Stimulated activated naive B cell treated with anti-CD40 and anti-IgM and Interleukin-4, amounts not matched to agents 10 μg/mL and 1 μg/mL and 100 μg/mL, for 72 hours (primary cell): ENCODE data around the gene LRGUK.
"Not testable (repeated sequence)": the region's sequence is repeated elsewhere in the genome, so short reads cannot be mapped to it uniquely, and the experiment has no call there.

Source experiments
- ATAC-seq, 2 donors: fragments of 150-1000 bp; cut with Tn5 transposase; replicated peaks; 2 replicates each; pipeline ENCODE4 v1.10.0; 2021; ENCODE audit warnings: moderate library complexity in 1 of 2
- DNase-seq: peaks from one replicate; pipeline ENCODE4 v3.0.0; 2021
- H3K27ac Mint-ChIP-seq: one replicate; pipeline ENCODE4 v1.8.0; 2022; ENCODE audit warnings: mild to moderate bottlenecking, mixed read lengths
- H3K27me3 Mint-ChIP-seq, 2 donors: one replicate each; pipeline ENCODE4 v1.8.0; 2022; ENCODE audit warnings: mixed read lengths in 2 of 2
- H3K36me3 Mint-ChIP-seq, 2 donors: one replicate each; pipeline ENCODE4 v1.8.0; 2022; ENCODE audit warnings: mixed read lengths in 2 of 2, mild to moderate bottlenecking in 1 of 2
- H3K4me1 Mint-ChIP-seq, 2 donors: one replicate each; pipeline ENCODE4 v1.8.0; 2022; ENCODE audit warnings: mixed read lengths in 2 of 2, mild to moderate bottlenecking in 1 of 2
- H3K4me3 Mint-ChIP-seq, 2 donors: one replicate each; pipeline ENCODE4 v1.8.0; 2022; ENCODE audit warnings: mild to moderate bottlenecking in 2 of 2, mixed read lengths in 2 of 2, moderate library complexity in 1 of 2
- H3K9me3 Mint-ChIP-seq, 2 donors: one replicate each; pipeline ENCODE4 v1.8.0; 2022; ENCODE audit warnings: mixed read lengths in 2 of 2, mild to moderate bottlenecking in 1 of 2

LRGUK gene

GRCh38 chr7:134210976-134211663 lies 84.0 kb downstream of the LRGUK start:
- Mint-ChIP-seq H3K4me1 (no peaks in the 10 kb centered on the region), H3K27ac (no peak overlapping the region), H3K4me3 (no peak overlapping the region), H3K9me3 (no peaks in the 10 kb centered on the region), H3K36me3 (no peaks in the 10 kb centered on the region), H3K27me3 (peaks cover 11 to 20% of the 10 kb centered on the region in 2 donors)
- ATAC-seq, result peak in 1 of 2 donors; percentile 8
- DNase-seq, result no peak

- Mint-ChIP-seq H3K27ac (no peak overlapping the region), H3K9me3 (no peaks in the 10 kb centered on the region), H3K4me3 (no peak overlapping the region), H3K4me1 (no peaks in the 10 kb centered on the region), H3K36me3 (no peaks in the 10 kb centered on the region), H3K27me3 (peaks cover 11 to 20% of the 10 kb centered on the region in 2 donors)
- DNase-seq (no peak), ATAC-seq (no peak)
Measured at GRCh38 chr7:134211817-134212216, 84.7 kb downstream of the LRGUK start.

- ATAC-seq, result no peak
- Mint-ChIP-seq H3K27me3 (peaks cover 11 to 20% of the 10 kb centered on the region in 2 donors), H3K27ac (no peak overlapping the region), H3K4me1 (no peaks in the 10 kb centered on the region), H3K9me3 (no peaks in the 10 kb centered on the region), H3K36me3 (no peaks in the 10 kb centered on the region), H3K4me3 (no peak overlapping the region)
- DNase-seq, result no peak
Measured at GRCh38 chr7:134212576-134213546, 85.7 kb downstream of the LRGUK start.

GRCh38 chr7:134220236-134220635 lies 93.1 kb downstream of the LRGUK start:
- Mint-ChIP-seq H3K4me3 (no peak overlapping the region), H3K27ac (no peak overlapping the region), H3K27me3 (peaks cover 10 to 14% of the 10 kb centered on the region in 2 donors), H3K36me3 (peaks cover 0 to 3% of the 10 kb centered on the region in 2 donors), H3K4me1 (no peaks in the 10 kb centered on the region), H3K9me3 (no peaks in the 10 kb centered on the region)
- DNase-seq (no peak), ATAC-seq (no peak)

GRCh38 chr7:134231296-134231695 lies 104.2 kb downstream of the LRGUK start:
- H3K27me3 Mint-ChIP-seq, result peaks cover 12 to 18% of the 10 kb centered on the region in 2 donors
- H3K27ac Mint-ChIP-seq, H3K4me3 Mint-ChIP-seq, H3K9me3 Mint-ChIP-seq, DNase-seq, ATAC-seq, H3K36me3 Mint-ChIP-seq, H3K4me1 Mint-ChIP-seq: not testable (repeated sequence)

GRCh38 chr7:134234216-134234615 lies 107.1 kb downstream of the LRGUK start:
- Mint-ChIP-seq H3K4me1 (no peaks in the 10 kb centered on the region), H3K9me3 (peaks cover 0 to 9% of the 10 kb centered on the region in 2 donors), H3K27ac (no peak overlapping the region), H3K4me3 (no peak overlapping the region), H3K27me3 (peaks cover 23 to 36% of the 10 kb centered on the region in 2 donors), H3K36me3 (no peaks in the 10 kb centered on the region)
- no peak for DNase-seq
- no peak for ATAC-seq

GRCh38 chr7:134245253-134245652 lies 118.1 kb downstream of the LRGUK start:
- H3K36me3 Mint-ChIP-seq, result no peaks in the 10 kb centered on the region
- ATAC-seq, result no peak

GRCh38 chr7:134246347-134246746 lies 119.2 kb downstream of the LRGUK start:
- no peak overlapping the region for H3K4me3 Mint-ChIP-seq
- H3K4me1 Mint-ChIP-seq, result no peaks in the 10 kb centered on the region
- H3K9me3 Mint-ChIP-seq, result peaks cover 0 to 6% of the 10 kb centered on the region in 2 donors
- peaks cover 2 to 14% of the 10 kb centered on the region in 2 donors for H3K27me3 Mint-ChIP-seq
- no peak for DNase-seq
- no peak for ATAC-seq
- no peaks in the 10 kb centered on the region for H3K36me3 Mint-ChIP-seq
- no peak overlapping the region for H3K27ac Mint-ChIP-seq

More at GRCh38 chr7:134245253-134245652, 118.1 kb downstream of the LRGUK start:
- H3K4me1 Mint-ChIP-seq, result no peaks in the 10 kb centered on the region
- no peak overlapping the region for H3K27ac Mint-ChIP-seq
- no peak for DNase-seq
- peaks cover 13 to 14% of the 10 kb centered on the region in 2 donors for H3K27me3 Mint-ChIP-seq
- peaks cover 4 to 10% of the 10 kb centered on the region in 2 donors for H3K9me3 Mint-ChIP-seq
- H3K4me3 Mint-ChIP-seq, result no peak overlapping the region

- Mint-ChIP-seq H3K4me1 (no peaks in the 10 kb centered on the region), H3K36me3 (no peaks in the 10 kb centered on the region), H3K9me3 (peaks cover 0 to 6% of the 10 kb centered on the region in 2 donors), H3K4me3 (no peak overlapping the region), H3K27ac (no peak overlapping the region), H3K27me3 (peaks cover 0 to 14% of the 10 kb centered on the region in 2 donors)
- ATAC-seq, result no peak
- DNase-seq, result no peak
Measured at GRCh38 chr7:134246761-134247160, 119.6 kb downstream of the LRGUK start.

- Mint-ChIP-seq H3K9me3 (peaks cover 0 to 1% of the 10 kb centered on the region in 2 donors), H3K36me3 (no peaks in the 10 kb centered on the region), H3K4me3 (no peak overlapping the region), H3K27me3 (peaks cover 0 to 14% of the 10 kb centered on the region in 2 donors), H3K4me1 (no peaks in the 10 kb centered on the region), H3K27ac (no peak overlapping the region)
- DNase-seq (no peak), ATAC-seq (no peak)
Measured at GRCh38 chr7:134248196-134248595, 121.1 kb downstream of the LRGUK start.

GRCh38 chr7:134254311-134254710 lies 127.2 kb downstream of the LRGUK start:
- no peaks in the 10 kb centered on the region for H3K4me1 Mint-ChIP-seq
- ATAC-seq (no peak), DNase-seq (no peak)
- peaks cover 0 to 2% of the 10 kb centered on the region in 2 donors for H3K9me3 Mint-ChIP-seq
- H3K36me3 Mint-ChIP-seq, result no peaks in the 10 kb centered on the region
- H3K27ac Mint-ChIP-seq, result no peak overlapping the region
- H3K4me3 Mint-ChIP-seq, result no peak overlapping the region
- H3K27me3 Mint-ChIP-seq, result peaks cover 0 to 10% of the 10 kb centered on the region in 2 donors

GRCh38 chr7:134255814-134256213 lies 128.7 kb downstream of the LRGUK start:
- no peak overlapping the region for H3K4me3 Mint-ChIP-seq
- ATAC-seq (no peak), DNase-seq (no peak)
- no peaks in the 10 kb centered on the region for H3K4me1 Mint-ChIP-seq
- H3K9me3 Mint-ChIP-seq, result peaks cover 0 to 2% of the 10 kb centered on the region in 2 donors
- H3K27me3 Mint-ChIP-seq, result peaks cover 0 to 4% of the 10 kb centered on the region in 2 donors
- no peaks in the 10 kb centered on the region for H3K36me3 Mint-ChIP-seq
- H3K27ac Mint-ChIP-seq, result no peak overlapping the region

GRCh38 chr7:134262322-134262721 lies 135.2 kb downstream of the LRGUK start:
- DNase-seq (no peak), ATAC-seq (no peak)
- Mint-ChIP-seq H3K4me1 (no peaks in the 10 kb centered on the region), H3K27ac (no peak overlapping the region), H3K9me3 (peaks cover 5% of the 10 kb centered on the region in 2 donors), H3K27me3 (peaks cover 0 to 3% of the 10 kb centered on the region in 2 donors), H3K36me3 (no peaks in the 10 kb centered on the region), H3K4me3 (no peak overlapping the region)

GRCh38 chr7:134276951-134277350 lies 149.8 kb downstream of the LRGUK start:
- ATAC-seq, result no peak
- H3K4me1 Mint-ChIP-seq, result no peaks in the 10 kb centered on the region
- H3K9me3 Mint-ChIP-seq, result no peaks in the 10 kb centered on the region
- no peak overlapping the region for H3K4me3 Mint-ChIP-seq
- peaks cover 38% of the 10 kb centered on the region in 2 donors for H3K27me3 Mint-ChIP-seq
- no peak overlapping the region for H3K27ac Mint-ChIP-seq
- H3K36me3 Mint-ChIP-seq, result no peaks in the 10 kb centered on the region
- DNase-seq, result no peak
